NCI-H2171 (cell line): Measurements from ENCODE around the gene FOXD2.

Experiments
- DNase-seq: peaks from one replicate; lab custom pipeline; 2025; lab: John Stamatoyannopoulos, UW

Gene FOXD2

GRCh38 chr1:47468709-47469389 is 31.0 kb downstream of the FOXD2 start:
- no peak for DNase-seq

- DNase-seq, result no peak
Measured at GRCh38 chr1:47469390-47469759, 31.5 kb downstream of the FOXD2 start.

GRCh38 chr1:47469910-47470309 is 32.1 kb downstream of the FOXD2 start:
- DNase-seq, result no peak

GRCh38 chr1:47471163-47471562 is 33.3 kb downstream of the FOXD2 start:
- no peak for DNase-seq

GRCh38 chr1:47474278-47475193 is 36.7 kb downstream of the FOXD2 start:
- no peak for DNase-seq

- no peak for DNase-seq
Measured at GRCh38 chr1:47477595-47478080, 39.8 kb downstream of the FOXD2 start.

- DNase-seq, result no peak
Measured at GRCh38 chr1:47478090-47478489, 40.2 kb downstream of the FOXD2 start.

GRCh38 chr1:47479664-47480063 is 41.8 kb downstream of the FOXD2 start:
- DNase-seq, result no peak

- no peak for DNase-seq
Measured at GRCh38 chr1:47481936-47482335, 44.1 kb downstream of the FOXD2 start.

- no peak for DNase-seq
Measured at GRCh38 chr1:47482786-47483185, 44.9 kb downstream of the FOXD2 start.

GRCh38 chr1:47483651-47484050 is 45.8 kb downstream of the FOXD2 start:
- no peak for DNase-seq

GRCh38 chr1:47485817-47486216 is 48.0 kb downstream of the FOXD2 start:
- no peak for DNase-seq

- no peak for DNase-seq
Measured at GRCh38 chr1:47487332-47487731, 49.5 kb downstream of the FOXD2 start.

- DNase-seq, result no peak
Measured at GRCh38 chr1:47487850-47488450, 50.1 kb downstream of the FOXD2 start.
